D341Med (cell line): ENCODE results near the gene PRR29.

Experiments used
- DNase-seq: peaks from one replicate; pipeline ENCODE4 v3.0.0; 2012; ENCODE audit warnings: low spot score

PRR29 gene

GRCh38 chr17:63998050-63998720 lies at the start of gene PRR29:
Gene PRR29, plus strand, starts transcription at chr17:63998351. Its CDS starts 14 bp downstream, at chr17:63998365.
- DNase-seq, result peak; percentile 86

- DNase-seq, result no peak
These were observed 49.6 kb upstream of the PRR29 start for GRCh38 chr17:63948521-63948920.

- DNase-seq, result no peak
These were observed 48.4 kb upstream of the PRR29 start for GRCh38 chr17:63949576-63950250.

- no peak for DNase-seq
These were observed 46.9 kb upstream of the PRR29 start for GRCh38 chr17:63950940-63951907.

GRCh38 chr17:63954402-63955063 lies 43.6 kb upstream of the PRR29 start:
- DNase-seq, result no peak

- DNase-seq, result no peak
These were observed 42.9 kb upstream of the PRR29 start for GRCh38 chr17:63955232-63955631.

- no peak for DNase-seq
These were observed 42.4 kb upstream of the PRR29 start for GRCh38 chr17:63955791-63956190.

- no peak for DNase-seq
These were observed 41.7 kb upstream of the PRR29 start for GRCh38 chr17:63956296-63956920.

- DNase-seq, result no peak
These were observed 38.1 kb upstream of the PRR29 start for GRCh38 chr17:63960006-63960405.

GRCh38 chr17:63960430-63960829 lies 37.7 kb upstream of the PRR29 start:
- no peak for DNase-seq

GRCh38 chr17:63961355-63962212 lies 36.6 kb upstream of the PRR29 start:
- DNase-seq, result no peak

GRCh38 chr17:63962298-63962744 lies 35.8 kb upstream of the PRR29 start:
- DNase-seq, result no peak

- no peak for DNase-seq
These were observed 35.0 kb upstream of the PRR29 start for GRCh38 chr17:63963123-63963522.

- DNase-seq, result no peak
These were observed 31.4 kb upstream of the PRR29 start for GRCh38 chr17:63966646-63967264.

- DNase-seq, result no peak
These were observed 30.2 kb upstream of the PRR29 start for GRCh38 chr17:63967953-63968352.

- DNase-seq, result no peak
These were observed 28.9 kb upstream of the PRR29 start for GRCh38 chr17:63969278-63969677.

GRCh38 chr17:63972796-63973195 lies 25.4 kb upstream of the PRR29 start, which contains the start of gene SCN4A:
Gene SCN4A, minus strand, starts transcription at chr17:63972918. Its CDS starts 77 bp downstream, at chr17:63972841.
- DNase-seq, result no peak

GRCh38 chr17:63973247-63973646 lies 24.9 kb upstream of the PRR29 start:
- no peak for DNase-seq

GRCh38 chr17:63973930-63974593 lies 24.1 kb upstream of the PRR29 start:
- no peak for DNase-seq
